HG03159 (cell line): ENCODE measurements around the gene TGM2.

ENCODE experiments used
- ATAC-seq: cut with Tn5 transposase; IDR thresholded peaks from one replicate; pipeline ENCODE4 v1.9.1; 2021; ENCODE audit warnings: mild to moderate bottlenecking, moderate library complexity; ENCODE audit not compliant: unreplicated experiment

TGM2 gene

GRCh38 chr20:38146628-38147027, 18.4 kb downstream of the TGM2 start:
- no peak for ATAC-seq

GRCh38 chr20:38146156-38146555, 18.9 kb downstream of the TGM2 start:
- no peak for ATAC-seq

GRCh38 chr20:38145729-38146075, 19.4 kb downstream of the TGM2 start:
- ATAC-seq, result no peak

GRCh38 chr20:38144974-38145728, 19.9 kb downstream of the TGM2 start:
- ATAC-seq, result no peak

DNA sequence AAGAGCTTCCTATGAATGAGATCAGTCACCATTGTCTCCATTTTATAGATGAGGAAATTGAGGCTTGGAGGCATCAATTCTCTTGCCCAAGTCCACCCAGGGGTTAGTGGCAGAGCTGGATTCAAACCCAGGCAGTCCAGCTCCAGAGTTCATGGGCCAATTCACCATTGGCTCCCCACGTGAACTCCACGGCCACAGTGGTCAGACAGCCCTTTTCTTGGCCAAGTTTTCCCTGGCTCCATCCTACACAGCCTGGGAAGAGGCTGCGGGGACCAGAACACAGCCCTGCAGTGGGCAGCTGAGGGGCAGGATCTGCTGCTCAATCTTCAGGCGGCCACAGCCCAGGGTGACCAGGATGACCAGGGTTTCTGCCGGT, 20.5 kb downstream of the TGM2 start:
- ATAC-seq, result no peak

GRCh38 chr20:38143646-38144554, 21.2 kb downstream of the TGM2 start:
- ATAC-seq, result no peak

DNA sequence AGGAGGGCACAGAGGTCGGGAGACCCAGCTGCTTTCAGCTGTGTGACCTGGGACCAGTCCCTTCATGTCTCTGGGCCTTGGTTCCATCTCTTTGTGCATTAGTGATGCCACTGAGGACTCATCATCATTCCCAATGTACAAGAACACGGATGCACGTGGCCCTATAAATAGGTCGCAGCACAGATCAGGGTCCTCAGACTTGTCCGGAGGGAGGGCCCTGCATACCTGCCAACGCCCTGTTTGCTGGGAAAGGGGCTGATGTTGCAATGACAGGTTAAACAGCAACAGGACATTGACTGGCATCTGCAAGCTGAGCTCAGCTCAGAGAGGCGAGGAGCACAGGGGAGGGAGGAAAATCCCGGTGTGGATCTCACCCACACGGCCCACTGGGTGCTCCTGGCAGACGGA, 21.8 kb downstream of the TGM2 start:
- no peak for ATAC-seq

- ATAC-seq, result no peak
Observed at GRCh38 chr20:38141889-38142494, 23.1 kb downstream of the TGM2 start.

DNA sequence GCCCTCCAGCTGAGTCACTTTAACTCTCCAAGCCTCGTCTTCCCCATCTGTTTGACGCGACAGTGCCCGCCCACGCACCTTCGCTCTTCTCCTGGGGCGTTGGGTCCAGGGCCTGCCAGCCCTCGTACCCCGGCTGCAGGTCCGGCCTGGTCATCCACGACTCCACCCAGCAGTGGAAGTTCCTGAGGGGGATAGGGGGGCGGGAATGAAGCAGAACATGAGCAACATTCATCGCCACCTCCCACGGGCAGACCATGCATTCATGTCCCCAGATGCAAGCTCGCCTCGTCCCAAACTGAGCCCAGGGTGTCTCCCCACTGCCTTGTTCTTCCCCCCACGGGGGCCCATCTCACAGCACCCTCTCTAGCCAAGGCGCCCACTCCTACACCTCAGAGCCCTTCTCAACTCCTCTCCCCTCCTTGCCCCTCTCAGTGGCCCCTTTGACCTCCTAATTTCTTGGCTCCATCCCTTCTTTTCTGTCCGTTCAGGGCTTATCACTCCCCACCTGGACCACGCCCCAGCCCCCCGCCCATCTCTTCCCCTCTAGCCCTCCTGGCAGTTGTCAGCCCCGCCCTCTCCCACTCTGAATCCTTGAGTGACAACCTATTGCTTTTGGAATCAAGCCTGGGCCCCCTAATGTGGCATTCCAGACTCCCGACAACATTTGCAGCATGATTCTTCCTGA, 23.7 kb downstream of the TGM2 start:
- no peak for ATAC-seq

GRCh38 chr20:38139977-38140753, 24.9 kb downstream of the TGM2 start:
- no peak for ATAC-seq

- no peak for ATAC-seq
Observed at GRCh38 chr20:38139156-38139912, 25.7 kb downstream of the TGM2 start.

DNA sequence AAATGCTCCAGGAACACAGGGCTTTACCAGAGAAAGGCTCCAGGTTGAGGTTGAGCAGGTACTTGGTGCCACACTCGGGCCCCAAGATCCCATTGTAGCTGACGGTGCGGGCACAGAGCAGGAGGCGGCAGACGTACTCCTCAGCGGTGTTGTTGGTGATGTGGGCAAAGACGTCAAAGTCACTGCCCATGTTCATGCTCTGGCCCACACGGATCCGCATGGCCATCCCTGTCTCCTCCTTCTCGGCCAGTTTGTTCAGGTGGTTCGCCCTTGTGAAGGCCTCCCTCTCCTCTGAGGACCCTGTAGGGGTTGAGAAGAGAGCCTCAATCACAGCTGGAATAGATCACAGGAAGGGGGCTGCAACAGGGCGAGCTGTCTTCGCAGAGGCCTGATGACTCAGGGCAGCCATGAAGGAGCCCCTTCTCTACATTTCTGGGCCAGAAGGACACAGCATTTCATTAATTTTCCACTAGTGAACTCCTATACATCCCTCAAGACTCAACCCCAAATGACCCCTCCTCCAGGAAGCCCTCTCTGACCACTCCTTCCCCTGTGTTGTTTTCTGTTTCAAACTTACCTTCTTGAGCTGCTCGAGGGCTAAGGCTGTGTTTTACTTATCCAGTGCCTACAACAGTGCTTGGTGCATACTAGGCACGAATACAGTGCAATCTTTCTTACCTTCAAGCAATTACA, 26.8 kb downstream of the TGM2 start:
- ATAC-seq, result no peak

GRCh38 chr20:38137441-38138037, 27.5 kb downstream of the TGM2 start:
- ATAC-seq, result no peak

DNA sequence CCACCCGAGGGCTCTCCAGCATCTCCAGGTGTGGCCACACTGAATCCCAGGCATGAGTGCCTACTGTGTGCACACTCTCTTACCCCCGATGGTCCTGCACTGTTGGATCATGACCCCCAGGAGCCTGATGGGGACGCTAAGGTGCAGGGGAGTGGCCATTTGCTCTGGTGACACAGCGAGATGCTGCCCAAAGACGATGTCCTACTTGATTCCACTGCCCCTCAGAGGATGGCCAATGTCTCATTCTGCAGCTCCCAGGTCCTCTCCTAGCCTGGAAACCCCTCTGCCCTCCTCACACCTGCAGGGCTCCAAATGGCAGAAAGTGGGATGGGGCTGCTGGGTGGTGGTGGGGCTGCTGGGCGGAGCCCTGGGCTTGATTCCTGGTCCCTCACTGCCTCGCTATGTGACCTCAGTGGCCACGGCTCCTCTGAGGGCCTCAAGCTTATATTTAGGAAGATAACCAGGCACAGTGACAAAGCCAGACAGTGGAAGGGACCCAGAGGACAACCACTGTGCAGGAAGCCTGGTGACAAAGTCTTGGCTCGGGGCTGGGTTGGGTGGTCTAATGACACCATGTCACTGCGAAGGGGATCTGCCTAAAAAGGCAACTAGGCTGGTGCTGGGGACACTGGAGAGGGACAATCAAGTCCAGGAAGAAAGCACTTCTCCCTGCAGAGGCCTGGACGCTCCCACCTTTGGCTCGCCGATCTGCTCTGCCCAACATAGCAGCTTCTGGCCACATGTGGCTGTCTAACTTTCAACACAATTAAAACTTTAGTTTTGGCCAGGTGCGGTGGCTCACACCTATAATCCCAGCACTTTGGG, 28.4 kb downstream of the TGM2 start:
- ATAC-seq, result no peak

DNA sequence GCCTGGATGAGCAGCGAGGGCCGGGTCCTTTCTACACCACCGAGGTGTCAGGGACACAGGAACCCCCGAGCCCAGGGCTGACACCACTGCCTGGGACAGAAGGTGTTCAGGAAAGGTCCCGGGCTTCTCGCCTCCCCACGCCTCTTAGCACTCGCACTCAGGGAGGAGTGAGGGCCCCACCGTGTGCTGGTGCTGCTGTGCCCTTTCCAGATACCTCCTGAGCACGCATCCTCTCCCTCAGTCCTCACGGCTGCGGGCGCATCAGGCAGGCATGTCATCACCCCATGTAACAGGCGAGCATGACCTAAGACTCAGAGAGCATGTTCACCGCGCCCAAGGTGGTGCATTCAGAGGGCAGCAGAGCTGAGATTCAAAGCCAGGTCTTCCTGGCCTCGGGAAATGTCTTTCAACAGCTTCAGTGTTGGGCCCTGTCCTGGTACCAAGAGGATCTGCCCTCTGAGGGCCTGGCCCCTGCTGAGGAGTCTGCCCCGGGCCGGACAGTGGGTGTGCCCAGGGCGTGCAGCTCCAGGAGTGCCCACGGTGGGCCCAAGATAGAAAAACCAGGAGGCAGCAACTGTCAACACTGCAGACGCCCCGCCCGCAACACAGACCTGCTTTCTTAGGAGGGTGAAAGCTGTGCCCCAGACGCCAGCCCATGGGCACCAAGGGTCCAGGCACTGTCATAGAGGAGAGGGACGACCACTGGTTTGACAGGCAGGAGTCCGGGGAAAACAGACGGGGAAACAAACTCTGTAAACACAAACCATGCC, 29.2 kb downstream of the TGM2 start:
- ATAC-seq, result no peak

GRCh38 chr20:38135271-38135650, 29.8 kb downstream of the TGM2 start:
- no peak for ATAC-seq
